ENCODE data around the gene CCL28. TPM values are rescaled to one million over a fixed set of nuclear protein-coding genes. Genes with fewer than 3 reads are reported as not detected.

CCL28 gene
- total RNA-seq, 1 donor, result 1.3 TPM

DNA sequence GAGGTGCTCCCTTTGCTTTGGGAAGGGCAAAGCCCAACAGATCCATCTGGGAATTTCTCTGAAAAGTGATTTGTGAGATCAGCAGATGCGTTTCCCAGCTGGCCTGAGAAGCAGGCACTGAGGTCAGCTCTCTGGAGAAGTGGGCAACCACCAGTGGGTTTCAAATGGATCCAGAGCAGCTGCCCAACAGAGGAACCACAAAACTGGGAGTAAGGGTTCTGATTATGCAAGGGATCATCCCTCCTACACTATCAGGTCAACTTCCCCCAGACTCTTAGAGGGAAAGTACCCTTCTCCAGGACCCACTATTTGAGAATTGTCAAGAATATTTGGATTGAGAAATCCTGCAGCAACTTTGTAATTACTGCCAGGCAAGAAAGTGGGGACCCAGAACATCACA, 21.7 kb downstream of the CCL28 start:
- DNase-seq (ENCODE audit: low read depth), result no peak
- no peak overlapping the region for H3K4me3 ChIP-seq (ENCODE audit: low read depth, low read length)
- TF ChIP-seq CTCF (IDR thresholded peaks at IDR 0.05; ENCODE audit: insufficient read depth, low read depth, low read length), result no peak

- no peak overlapping the region for H3K4me3 ChIP-seq (ENCODE audit: low read depth, low read length)
- peak; percentile 93 for DNase-seq (ENCODE audit: low read depth)
- TF ChIP-seq CTCF (IDR thresholded peaks at IDR 0.05; ENCODE audit: insufficient read depth, low read depth, low read length), result peak; percentile 90
These were observed 22.4 kb downstream of the CCL28 start for GRCh38 chr5:43389679-43390329.

- no peak for DNase-seq (ENCODE audit: low read depth)
- TF ChIP-seq CTCF (IDR thresholded peaks at IDR 0.05; ENCODE audit: insufficient read depth, low read depth, low read length), result no peak
These were observed 25.2 kb downstream of the CCL28 start for GRCh38 chr5:43386960-43387362.

GRCh38 chr5:43376496-43377140, 35.6 kb downstream of the CCL28 start:
- no peak for TF ChIP-seq CTCF (IDR thresholded peaks at IDR 0.05; ENCODE audit: insufficient read depth, low read depth, low read length)
- peak; percentile 24 for DNase-seq (ENCODE audit: low read depth)
- no peak overlapping the region for H3K4me3 ChIP-seq (ENCODE audit: low read depth, low read length)

More at GRCh38 chr5:43386960-43387362, 25.2 kb downstream of the CCL28 start:
- no peak overlapping the region for H3K4me3 ChIP-seq (ENCODE audit: low read depth, low read length)

GRCh38 chr5:43371821-43372220, 40.4 kb downstream of the CCL28 start:
- no peak for DNase-seq (ENCODE audit: low read depth)
- TF ChIP-seq CTCF (IDR thresholded peaks at IDR 0.05; ENCODE audit: insufficient read depth, low read depth, low read length), result no peak
- H3K4me3 ChIP-seq (ENCODE audit: low read depth, low read length), result no peak overlapping the region

GRCh38 chr5:43370352-43370751, 41.8 kb downstream of the CCL28 start:
- DNase-seq (ENCODE audit: low read depth), result no peak
- no peak for TF ChIP-seq CTCF (IDR thresholded peaks at IDR 0.05; ENCODE audit: insufficient read depth, low read depth, low read length)
- no peak overlapping the region for H3K4me3 ChIP-seq (ENCODE audit: low read depth, low read length)
